HG03066 (cell line): Measurements from ENCODE around the gene PRKCH.

ENCODE experiments used
- ATAC-seq: cut with Tn5 transposase; IDR thresholded peaks from one replicate; pipeline ENCODE4 v1.9.1; 2021; ENCODE audit warnings: low read depth; ENCODE audit not compliant: unreplicated experiment

PRKCH gene

DNA sequence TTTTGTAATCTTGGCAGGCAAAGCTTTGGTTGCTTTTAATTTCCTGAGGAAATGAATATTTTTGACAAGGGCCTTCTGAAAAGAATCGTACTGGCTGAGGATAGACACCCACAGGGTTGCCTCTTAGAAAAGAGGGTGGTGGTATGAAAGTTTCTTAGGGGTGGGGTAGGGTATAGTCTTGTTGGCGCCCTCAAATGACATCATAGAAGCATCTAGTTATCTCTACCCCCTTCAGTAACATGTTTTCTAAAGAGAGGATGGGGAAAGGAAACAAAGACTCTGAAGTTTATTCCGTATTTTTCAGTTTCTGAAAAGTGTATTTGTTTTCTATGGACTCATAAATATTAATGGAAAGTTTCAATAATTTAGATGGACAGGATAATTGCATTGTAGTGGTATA is 13.7 kb downstream of the PRKCH start:
- ATAC-seq, result no peak

GRCh38 chr14:61335671-61336275 is 14.4 kb downstream of the PRKCH start:
- no peak for ATAC-seq

DNA sequence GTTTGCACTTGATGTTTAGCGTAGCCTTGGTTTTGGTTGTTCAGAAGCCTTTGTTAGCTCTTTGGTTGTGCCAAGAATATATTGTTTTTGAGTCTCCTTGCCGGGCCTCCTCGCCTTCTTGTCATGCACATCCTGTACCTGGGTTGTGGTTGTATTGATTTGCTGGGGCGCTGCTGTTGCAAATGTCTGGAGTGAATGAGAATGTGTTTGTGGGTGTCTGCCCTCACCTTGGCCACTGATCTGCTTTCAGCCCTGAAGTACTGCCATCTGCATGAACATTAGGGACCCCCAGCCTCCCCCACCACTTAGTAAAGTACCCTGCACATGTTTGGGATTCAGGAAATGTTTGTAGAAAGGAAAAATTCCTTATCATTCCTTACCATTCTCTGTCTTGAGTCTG is 16.5 kb downstream of the PRKCH start:
- no peak for ATAC-seq

DNA sequence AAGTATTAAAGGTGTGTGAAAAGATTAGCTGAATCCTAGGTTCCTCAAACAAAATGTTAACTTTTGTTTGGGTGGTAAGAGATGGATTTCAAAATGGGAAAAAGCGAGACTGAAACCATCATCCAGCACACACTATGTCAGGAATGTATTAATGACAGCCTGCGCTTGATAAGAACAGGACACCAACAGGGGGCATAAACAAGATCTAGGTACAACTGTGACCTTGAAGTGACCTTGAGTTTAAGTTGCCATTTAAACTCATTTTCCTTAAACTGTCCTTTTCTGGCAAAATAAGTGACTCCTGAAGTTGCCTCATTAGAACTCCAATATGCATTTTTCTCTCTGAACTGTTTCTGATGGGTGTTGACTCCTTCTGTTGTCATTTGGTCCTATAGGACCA is 17.1 kb downstream of the PRKCH start:
- ATAC-seq, result no peak

DNA sequence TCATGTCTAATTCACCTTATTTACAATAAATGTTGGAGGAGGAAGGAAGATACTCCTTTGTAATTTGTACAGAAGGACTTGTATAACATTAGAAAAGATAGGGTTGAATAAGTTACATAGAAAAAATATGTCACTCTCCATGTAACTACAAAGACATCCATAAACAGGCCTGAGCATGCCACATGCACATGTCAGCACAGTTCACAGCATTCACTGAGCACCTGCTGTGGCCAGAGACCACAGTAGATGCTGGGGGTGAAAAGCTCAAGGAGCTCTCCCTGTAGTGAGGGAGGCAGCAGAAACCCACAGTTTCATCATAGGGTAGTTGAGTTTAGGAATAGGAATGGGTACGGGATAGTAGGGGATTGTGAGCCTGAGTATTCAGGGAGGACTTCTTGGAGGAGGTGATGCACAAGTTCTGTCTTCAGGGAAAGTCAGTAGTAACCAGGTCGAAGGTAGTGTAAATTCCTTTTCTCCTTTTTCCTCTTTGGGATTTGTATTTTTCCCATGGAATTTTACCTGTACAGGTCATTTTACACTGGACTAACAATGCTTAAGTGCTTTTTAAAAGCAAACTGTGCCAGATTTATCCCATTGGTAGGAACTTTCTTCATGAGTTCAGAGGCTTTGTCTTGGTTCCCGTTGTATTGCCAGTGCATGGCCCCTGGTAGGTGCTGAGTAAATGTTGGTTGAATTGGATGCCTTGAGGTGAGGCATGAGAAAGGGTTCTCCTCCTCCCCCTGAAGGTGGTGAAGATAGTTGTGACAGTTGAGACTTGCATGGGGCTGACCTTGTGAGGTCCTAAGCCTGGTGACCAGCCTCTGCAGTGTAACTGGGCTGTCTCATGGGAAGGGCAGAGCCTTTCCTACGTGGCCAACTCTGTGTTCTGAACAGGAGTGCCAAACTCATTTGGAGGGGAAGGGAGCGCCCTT is 20.2 kb downstream of the PRKCH start:
- no peak for ATAC-seq

- peak; percentile 62 for ATAC-seq
Observed at GRCh38 chr14:61342486-61342885, 21.1 kb downstream of the PRKCH start.

GRCh38 chr14:61342932-61343331 is 21.6 kb downstream of the PRKCH start:
- ATAC-seq, result no peak

- no peak for ATAC-seq
Observed at GRCh38 chr14:61343471-61343870, 22.1 kb downstream of the PRKCH start.

DNA sequence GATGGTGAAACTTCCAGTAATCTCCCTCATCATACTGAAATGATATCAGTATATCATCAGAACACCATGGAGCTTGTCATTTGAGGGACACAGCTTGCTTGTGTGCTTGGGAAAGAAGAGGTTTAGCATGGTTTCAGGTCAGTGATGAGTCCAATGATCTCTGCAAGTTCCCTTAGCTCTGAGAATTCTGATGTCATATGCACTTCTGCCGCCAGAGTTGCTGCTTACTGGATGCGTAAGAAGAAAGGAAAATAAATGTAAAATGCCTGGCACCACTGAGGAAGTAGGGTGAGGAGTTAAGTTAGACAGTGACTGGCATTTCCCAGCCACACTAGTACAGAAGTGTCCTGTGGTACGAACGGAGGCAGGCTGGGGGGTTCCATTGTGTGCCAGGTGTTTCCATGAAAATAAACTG is 22.6 kb downstream of the PRKCH start:
- no peak for ATAC-seq

GRCh38 chr14:61344437-61345150 is 23.2 kb downstream of the PRKCH start:
- ATAC-seq, result peak; percentile 34

DNA sequence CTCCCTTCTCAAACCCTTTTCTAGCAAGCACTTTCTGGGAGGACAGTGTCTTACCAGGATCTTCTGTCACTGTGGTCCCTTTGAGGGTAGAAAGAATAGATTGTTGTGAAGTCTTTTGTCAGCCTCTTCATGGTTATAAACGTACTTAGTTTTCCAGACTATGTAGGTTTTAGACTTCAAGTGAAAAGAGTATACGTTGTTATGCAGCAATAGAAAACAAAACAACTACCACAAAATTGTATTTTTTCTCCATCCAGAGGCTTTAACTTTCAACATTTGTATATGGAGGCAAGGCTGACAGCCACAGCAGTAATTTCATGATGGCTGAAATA is 23.7 kb downstream of the PRKCH start:
- no peak for ATAC-seq

- no peak for ATAC-seq
Observed at GRCh38 chr14:61346221-61346620, 24.8 kb downstream of the PRKCH start.

DNA sequence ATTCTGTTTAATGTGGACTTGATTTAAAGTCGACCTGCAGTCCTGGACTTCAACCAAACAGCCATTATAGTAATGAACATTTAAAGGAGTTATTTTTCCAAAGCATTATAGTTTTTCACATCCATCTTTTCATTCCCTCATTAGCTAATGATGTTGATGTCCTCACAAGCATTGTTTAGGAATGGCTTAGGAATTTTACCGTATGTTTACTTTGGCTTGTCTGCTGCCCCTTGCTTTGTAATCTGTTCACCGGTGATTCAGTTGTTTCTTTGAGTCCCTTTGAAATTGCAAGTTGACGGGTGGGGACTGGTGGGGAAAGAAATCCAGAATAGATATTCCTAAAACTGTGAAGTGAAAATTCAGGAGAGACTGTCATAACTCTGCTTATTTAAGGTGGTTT is 25.4 kb downstream of the PRKCH start:
- ATAC-seq, result no peak

DNA sequence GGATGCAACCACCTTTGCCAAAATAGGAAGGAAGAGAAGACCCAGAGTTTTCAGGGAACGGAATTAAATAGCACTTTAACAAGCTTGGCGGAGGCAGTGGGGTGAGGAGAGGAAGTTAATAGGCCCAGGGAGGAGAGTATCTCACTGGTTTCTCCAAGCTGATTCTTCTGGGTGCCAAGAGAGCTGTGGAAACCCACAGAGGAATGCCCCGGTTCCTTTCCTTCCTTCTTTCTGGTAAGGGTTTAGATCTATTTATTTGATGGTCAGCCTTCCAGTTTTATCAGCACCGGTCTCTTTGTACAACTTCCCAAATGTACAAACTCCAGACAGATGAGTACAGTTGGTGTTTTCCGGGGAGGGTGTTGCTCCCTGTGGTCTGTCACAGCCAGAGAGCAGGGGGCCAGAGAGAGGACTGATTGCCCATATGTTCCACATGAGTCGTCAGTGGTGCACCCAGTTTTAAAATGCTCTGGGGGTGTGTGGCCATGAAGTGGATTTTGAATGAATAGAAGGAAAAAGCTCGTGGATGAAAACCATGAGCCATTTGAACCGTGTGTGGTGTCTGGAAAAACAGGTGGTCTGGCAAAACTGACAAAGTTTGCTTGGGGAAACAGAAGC is 26.6 kb downstream of the PRKCH start:
- ATAC-seq, result no peak

GRCh38 chr14:61350427-61351270 is 29.3 kb downstream of the PRKCH start:
- no peak for ATAC-seq

DNA sequence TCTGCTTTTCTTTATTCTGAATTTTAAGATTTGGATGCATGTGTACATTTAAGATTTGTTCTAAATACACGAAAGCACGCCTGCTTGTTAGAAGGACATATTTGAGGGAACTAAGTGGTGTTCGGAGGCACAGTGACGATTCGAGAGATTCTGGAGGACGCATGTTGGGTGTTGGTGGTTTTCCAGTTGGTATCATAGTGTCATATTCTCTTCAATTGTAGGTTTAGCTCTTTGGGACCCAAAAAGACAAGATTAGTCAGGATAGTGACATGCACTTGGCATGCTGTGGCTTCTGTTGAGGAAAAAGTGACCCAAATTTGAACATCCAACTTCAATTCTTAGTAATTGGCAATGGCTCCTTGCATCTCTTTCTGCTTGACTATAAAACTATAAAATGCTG is 30.1 kb downstream of the PRKCH start:
- ATAC-seq, result no peak

- no peak for ATAC-seq
Observed at GRCh38 chr14:61355892-61356325, 34.5 kb downstream of the PRKCH start.

DNA sequence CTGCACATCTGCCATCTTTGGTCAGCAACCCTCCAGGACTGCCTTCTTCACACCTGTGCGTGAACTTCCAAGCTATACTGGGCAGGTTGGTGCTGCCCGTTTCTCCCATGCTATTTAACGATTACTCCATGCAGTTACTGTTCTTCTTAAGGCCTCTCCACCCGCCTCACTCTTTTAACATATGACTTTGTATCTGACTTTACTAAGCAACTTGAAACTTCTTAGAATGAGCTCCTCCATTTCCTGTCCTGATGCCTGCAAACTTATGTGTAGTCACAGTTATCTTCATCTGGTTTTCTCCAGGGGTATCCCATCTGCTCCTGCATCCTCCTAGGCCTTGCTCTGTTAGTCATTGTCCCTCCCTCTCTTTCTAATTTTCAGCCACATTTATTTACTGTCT is 35.7 kb downstream of the PRKCH start:
- ATAC-seq, result no peak

GRCh38 chr14:61358554-61359226 is 37.3 kb downstream of the PRKCH start:
- no peak for ATAC-seq
